HG03460 (cell line): ENCODE results near the gene GDI1.
"Not testable (repeated sequence)": the region's sequence is repeated elsewhere in the genome, so short reads cannot be mapped to it uniquely, and the experiment has no call there.

ENCODE experiments used
- ATAC-seq: cut with Tn5 transposase; IDR thresholded peaks from one replicate; pipeline ENCODE4 v1.9.1; 2021; ENCODE audit not compliant: unreplicated experiment

Gene GDI1

DNA sequence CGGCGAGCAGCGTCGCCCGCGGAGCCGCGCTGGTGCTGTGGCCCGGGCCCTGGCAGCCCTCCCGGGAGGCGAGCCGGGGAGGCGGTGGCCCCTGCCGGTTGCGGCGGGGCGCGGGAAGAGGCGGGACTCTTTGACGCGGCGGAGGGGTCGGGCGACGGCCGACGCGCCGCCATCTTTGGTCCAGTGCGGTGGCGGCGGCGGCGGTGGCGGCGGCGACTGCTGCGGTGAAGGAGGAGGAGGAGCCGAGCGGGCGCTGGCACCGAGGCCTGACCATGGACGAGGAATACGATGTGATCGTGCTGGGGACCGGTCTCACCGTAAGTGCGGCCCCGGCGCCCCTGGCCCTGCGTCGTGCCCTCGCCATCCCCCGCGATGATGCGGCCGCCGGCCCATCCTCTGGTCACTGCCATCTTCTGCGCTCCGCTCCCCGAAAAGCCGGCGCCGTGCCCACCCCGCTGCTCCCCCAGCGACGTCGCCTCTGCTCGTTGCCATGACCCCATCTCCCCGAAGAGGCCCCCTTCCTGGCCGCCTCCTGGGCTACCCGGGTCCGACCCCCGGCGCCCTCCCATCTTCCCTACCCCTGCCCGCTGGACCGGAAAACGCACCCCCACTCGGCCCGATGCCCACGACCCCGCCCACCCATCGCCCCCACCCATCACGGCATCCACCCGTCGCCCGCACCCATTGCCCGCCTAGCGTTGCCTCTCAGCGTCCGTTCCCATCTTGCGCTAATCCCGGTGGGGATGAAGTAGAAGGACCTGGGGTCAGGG is at the start of gene GDI1:
Gene GDI1 (plus strand): TSS at position 172 of the 770 bp plus-strand sequence. CDS start 101 bp downstream, at position 273.
- no peak for ATAC-seq

DNA sequence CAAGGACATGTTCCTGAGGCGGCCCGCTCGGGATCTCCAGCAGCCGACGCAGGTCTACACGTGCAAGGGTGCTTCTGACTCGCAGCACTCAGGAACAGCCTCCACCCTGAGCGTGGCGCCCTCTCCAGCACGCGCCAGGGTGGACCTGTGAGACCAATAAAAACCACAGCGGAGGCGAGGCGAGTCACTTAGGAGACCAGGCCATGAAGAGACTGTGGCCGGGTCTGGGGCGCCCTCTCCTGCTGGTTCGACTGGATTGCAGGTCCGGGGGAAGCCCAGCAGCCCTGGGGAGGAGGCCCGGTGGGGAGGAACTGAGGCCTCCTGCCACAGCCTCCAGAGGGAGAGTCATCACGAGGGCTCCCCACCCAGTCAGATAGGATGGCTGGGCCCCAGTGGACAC is 48.9 kb upstream of the GDI1 start:
- ATAC-seq = peak; percentile 23

DNA sequence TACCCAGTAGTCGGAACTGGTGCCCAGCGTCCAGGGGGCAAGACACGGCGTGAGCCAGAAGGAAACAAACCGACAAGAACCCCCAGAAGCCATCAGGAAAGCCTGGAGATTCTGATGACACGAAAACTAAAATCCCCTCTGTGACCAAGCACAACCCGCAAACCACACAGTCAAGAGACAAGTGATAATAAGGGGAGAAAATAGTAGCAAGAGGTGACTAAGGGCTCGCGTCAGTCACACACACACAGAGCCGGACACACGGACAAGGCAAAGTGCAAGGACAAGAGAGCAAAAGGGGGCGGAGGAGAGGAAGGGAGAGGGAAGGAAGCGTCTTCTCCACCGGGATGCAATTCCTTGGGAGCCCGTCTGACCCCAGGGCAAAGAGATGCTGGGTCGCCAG is 48.3 kb upstream of the GDI1 start:
- not testable (repeated sequence) for ATAC-seq

DNA sequence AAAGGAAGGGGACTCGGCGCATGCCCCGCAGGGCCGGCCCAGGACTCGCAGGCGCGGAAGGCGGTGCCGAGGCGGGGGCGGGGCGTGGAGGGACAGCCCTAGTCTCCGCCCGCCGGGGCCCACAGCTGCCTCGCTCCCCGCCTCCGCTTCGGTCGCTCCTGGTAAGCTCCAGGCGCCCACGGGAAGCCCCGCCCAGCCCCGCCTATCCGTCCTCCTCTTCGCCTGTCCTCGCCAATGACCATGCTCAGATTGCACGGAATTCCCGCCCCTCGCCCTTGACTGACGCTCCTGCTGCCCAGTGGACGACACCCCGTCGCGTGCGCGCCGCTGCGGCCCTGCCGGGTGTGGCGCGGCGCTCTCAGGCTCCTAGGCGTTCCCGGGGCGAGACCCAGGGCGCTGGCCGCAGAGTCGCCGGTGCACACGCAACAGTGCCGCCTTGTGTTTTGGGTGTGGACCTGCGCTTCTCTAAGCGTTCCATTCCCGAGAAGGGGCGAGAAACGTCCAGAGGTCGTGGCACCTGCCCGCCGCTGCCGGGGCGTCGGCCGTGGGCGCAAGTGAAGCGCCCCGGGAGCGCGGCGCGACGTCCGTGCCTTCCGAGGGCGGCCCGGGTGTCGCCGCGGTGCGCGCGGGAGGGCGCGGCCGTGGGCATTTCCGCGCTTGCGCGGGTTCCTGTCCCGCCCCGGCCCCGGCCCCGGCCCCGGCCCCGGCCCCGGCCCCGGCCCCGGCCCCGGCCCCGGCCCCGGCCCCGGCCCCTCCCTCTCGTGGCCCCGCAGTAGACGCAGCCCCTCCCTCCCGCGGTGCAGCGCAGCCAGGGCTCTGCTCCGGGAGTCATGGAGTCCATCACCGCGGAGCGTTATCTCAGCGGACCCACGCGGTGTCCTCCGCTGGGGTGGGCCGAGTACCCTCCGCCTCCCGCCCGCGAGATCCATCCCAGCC is 46.9 kb upstream of the GDI1 start:
- peak; percentile 73 for ATAC-seq

DNA sequence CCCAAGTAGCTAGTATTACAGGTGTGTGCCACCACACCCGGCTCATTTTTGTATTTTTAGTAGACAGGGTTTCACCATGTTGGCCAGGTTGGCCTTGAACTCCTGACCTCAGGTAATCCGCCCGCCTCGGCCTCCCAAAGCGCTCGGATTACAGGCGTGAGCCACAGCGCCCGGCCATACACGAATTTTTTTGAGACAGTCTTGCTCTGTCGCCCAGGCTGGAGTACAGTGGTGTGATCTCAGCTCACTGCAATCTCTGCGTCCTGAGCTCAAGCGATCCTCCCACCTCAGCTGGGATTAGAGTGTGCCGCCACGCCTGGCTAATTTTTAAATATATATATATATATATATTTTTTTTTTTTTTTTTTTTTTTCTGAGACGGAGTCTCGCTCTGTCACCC is 40.6 kb upstream of the GDI1 start:
- not testable (repeated sequence) for ATAC-seq

DNA sequence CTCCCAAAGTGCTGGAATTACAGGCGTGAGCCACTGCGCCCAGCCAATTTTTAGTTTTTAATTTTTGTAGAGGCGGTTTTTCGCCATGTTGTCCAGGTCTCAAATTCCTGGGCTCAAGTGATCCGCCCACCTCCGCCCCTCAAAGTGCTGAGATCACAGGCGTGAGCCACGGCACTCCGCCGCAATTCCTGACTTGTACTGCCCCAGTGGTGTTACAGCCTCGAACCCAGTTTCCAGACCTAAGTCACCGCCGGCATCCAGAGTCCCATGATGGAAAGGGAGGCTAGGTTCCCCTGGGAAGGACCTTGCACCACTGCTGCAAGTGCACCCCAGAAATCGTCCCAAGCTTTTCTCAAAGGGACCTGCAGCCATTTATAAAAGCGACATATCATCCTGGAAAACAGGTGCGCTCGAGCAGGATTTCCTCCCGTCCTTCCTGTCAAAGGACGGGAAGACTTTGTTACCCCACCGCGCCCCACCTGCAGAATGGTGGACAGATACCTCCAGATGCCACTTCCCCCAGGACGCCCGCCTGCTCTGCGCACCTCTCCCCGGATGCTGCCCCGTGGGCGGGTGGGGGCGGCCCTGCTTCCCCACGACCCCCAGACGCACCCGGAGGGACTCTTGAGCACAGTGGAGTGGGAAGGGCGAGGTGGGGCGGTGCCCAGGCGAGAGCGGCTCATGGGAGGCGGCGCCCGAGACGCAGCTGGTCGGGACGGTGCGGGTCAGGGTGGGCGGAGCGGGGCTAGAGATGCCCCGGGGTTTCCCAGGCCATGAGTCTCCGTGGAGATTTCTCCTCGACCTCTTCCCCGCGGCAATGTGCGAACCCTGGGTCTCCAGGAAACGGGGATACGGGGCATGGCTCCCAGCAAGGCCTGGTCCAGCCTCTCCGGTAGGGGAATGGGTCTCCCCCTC is 39.7 kb upstream of the GDI1 start:
- peak; percentile 53 for ATAC-seq

DNA sequence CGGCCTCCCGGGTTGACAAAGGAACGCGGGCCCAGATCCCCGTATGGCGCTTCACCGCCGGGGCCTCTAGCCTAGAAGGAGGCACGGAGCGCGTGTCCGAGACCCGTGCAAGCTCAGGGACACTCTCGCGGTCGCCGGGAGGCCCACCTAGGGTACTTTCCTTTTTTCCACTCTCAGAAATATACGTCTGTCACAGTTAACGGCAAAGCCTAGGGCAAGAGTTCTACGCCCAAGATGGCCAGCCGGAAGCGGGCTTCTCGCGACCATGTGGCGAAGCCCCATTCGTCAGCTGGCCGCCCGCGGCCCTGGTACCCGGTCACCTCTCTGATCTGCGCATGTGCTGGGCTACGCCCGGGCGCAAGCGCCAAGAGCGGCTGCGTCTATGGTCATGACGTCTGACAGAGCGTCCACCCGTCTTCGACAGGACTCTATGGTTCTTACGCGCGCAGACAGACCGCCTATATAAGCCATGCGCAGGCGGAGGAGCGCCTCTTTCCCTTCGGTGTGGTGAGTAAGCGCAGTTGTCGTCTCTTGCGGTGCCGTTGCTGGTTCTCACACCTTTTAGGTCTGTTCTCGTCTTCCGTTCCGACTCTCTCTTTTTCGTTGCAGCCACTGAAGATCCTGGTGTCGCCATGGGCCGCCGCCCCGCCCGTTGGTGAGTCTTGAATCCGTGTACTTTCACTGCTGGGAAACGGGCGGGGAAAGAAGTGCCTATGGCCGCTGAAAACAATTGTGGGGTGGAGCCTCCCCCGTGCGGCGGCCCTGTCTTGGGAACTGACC is 38.9 kb upstream of the GDI1 start, which contains the start of gene RPL10:
Gene RPL10 (plus strand): TSS at position 490 of the 780 bp plus-strand sequence. CDS start 143 bp downstream, at position 633.
- ATAC-seq = peak; percentile 73

DNA sequence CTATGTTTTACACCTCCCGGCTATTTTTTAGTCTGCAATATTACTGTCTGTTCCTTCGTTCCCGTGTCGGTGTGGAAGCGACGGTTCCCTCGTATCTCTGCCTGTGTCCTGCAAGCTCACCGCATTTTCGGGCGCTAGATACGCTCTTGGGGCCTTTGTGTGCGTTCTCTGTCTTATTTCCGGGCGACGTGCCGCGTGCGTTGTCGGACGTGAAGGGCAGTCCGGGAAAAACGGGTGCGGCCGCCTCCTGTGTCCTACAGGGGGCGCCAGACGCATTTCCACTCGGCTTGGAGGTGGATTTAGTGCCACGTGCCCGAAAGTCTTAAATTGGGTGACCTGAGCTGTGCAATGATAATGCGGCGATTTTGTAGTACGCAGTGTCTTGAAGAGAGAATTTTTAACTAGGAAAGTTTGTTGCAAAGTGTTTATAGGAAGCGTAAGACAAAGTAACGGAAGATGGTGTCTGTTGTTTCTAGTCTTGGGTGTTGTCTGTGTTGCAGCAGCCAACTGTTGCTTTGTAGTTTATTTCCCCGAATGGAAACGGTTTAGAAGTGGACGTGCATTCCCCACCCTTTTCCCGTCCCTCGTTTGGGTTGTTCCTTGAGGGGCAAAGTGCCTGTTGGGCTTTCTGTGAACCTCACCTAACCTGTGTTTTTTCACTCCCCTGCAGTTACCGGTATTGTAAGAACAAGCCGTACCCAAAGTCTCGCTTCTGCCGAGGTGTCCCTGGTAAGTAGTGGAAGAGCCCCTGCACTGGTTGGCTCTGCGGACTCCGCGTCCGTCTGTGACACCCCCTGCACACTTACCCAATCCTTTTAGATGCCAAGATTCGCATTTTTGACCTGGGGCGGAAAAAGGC is 38.1 kb upstream of the GDI1 start:
- peak; percentile 24 for ATAC-seq

DNA sequence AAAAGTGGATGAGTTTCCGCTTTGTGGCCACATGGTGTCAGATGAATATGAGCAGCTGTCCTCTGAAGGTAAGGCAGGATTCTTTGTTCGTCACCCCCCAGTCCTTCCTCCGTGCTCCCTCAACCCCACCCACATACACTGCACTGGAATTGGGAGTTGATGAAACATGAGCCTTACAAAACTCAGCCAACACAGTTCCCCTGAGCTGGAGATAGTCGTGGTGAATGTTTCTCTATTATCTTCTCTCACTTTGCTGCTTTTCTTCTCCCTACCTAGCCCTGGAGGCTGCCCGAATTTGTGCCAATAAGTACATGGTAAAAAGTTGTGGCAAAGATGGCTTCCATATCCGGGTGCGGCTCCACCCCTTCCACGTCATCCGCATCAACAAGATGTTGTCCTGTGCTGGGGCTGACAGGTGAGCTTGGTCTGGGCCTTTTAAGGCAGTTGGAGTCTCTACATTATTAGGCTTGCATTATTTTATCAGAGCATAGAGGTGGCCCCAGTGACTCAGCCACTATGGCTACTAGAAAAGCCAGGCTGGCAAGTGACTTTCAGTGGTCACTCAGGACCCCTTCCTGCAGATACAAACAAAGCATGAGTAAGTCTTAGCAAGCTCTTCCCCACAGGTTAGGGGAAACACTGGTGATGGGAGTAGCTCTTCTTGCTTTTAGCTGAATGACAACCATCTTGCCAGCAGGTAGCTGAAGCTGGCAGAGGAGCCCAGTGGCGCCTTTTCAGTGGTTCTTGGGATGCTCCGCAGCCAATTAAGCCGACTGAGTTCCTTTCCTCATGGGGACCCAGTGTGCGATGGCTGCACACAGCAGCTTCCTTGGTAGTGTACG is 37.2 kb upstream of the GDI1 start:
- no peak for ATAC-seq

DNA sequence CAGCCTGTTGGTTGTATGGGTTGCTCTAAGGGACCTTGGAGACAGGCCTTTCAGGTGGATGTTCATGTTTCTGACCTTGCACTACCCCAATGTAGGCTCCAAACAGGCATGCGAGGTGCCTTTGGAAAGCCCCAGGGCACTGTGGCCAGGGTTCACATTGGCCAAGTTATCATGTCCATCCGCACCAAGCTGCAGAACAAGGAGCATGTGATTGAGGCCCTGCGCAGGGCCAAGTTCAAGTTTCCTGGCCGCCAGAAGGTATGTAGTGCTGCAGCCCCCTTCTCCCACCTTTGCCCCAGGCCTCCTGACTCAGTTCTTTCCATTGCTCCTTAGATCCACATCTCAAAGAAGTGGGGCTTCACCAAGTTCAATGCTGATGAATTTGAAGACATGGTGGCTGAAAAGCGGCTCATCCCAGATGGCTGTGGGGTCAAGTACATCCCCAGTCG is 36.6 kb upstream of the GDI1 start:
- ATAC-seq = not testable (repeated sequence)

DNA sequence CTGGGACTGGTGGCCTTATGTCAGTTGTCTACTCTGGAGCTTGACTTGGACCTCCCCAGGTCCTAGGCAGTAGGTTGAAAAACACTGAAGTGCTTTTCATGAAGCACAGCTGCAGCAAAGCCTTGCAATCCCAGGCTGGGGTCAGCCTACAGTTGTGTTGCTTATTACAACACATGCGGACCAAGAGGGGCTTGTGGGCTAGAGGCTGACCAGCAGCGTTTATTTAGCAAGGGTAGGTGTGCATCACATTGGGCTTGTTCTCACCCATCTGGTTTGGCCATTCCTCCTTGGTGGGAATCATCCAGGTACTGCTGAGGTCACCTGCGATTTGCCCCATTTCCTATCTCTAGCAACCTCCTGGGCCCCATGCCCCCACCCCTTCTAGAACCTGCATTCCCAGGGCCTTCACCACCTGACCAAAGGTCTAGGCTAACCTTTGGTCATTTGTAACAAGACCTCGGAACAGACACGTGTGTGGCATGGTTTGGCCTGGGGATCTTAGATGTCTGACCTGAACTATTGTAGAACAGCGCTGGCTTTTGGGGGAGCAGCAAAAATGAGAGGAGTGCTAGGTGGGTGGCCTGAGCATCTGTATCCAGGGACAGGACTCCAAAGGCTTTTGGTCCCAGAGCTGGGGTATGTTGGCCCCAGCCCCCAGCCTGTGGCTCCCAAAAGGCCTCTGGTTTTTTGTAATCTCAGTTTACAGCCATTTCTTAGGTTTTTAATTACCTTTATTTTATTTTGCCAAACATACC is 35.7 kb upstream of the GDI1 start:
- no peak for ATAC-seq

DNA sequence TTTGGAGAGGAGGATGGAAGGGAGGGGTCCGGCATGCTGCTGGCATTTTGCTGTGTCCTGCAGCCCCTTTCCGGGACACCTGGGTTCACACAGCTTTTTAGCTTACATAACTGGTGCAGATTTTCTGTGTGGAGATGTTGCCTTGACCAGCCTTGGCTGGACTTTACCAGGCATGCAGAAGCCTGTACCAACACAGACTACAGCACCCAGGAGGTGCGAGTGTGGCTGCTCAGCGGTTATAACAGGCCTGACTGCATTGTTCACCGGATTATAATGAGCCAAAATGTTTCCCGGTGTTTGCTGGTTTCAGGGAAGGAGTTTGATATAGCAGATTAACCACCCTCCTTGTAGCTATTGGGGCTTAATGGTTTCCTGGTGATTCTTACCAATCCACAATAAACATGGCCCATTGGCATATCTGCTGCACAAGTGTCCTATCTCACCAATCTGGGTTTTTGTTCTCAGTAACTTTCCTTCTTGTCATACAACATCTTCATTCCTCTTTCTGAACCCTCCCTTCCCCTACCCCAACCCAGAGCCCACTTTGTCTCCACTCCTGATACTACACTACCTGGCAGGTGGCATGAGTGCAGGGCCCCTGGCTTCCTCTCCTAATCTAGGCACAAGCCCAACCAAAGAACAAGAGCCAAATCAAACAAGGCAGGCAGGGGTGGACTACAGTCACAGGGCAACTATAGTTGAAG is 34.9 kb upstream of the GDI1 start:
- no peak for ATAC-seq

DNA sequence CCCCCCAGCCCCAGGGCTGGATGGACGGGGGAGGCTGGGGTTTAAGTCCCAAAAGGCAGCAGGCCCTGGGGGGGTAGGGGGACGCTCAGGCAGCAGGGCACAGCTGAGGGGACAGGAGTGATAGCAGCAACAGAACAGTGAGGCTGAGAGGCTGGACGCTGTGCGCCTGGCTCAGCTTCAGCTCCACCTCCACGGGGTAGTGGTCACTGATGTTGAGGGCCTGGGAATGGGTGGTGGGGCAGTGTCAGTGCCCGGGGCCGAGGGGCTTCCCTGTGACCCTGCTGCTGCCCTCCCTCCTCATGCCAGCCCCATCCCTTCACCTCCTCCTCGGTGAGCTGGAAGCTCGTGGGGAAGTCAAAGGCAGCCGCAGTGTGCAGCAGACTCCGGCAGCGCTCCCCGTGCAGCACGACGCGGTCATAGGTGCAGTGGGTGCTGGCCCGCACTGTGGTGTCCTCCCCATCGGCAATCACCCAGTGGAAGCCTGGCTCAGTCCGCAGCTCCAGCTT is 34.3 kb upstream of the GDI1 start:
- no peak for ATAC-seq

DNA sequence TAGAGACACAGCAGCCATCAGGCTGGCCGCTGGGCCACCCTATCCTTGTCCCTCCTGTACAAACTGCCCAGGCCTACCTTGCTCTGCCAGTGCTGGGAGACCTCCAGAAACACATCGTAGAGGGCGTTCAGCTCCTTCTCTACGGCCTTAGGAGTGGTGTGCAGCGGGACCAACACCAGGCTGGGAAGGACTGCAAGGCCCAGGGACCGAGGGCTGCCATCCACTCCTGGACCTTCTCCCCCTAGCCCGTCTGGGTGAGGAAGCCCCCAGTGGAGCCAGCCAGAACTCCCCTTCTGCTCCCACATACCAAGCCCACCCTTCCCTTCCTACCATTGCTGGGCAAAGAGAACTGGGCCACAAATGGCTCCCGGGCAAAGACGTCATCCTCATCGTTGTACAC is 33.8 kb upstream of the GDI1 start:
- ATAC-seq = no peak

DNA sequence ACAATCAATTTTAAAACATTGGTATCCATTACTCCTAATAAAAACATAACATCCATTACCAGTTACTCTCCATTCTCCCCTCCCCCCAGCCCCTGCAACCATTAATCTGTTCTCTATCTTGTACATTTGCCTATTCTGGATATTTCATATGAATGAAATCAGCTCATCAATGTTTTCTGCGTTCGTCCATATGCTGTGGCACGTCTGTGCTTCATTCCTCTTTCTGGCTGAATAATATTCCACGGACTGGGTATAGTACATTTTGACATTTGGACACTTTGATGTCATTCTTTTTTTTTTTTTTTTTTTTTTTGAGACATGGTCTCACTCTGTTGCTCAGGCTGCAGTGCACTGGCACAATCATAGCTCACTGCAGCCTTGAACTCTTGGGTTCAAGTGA is 33.1 kb upstream of the GDI1 start:
- no peak for ATAC-seq

DNA sequence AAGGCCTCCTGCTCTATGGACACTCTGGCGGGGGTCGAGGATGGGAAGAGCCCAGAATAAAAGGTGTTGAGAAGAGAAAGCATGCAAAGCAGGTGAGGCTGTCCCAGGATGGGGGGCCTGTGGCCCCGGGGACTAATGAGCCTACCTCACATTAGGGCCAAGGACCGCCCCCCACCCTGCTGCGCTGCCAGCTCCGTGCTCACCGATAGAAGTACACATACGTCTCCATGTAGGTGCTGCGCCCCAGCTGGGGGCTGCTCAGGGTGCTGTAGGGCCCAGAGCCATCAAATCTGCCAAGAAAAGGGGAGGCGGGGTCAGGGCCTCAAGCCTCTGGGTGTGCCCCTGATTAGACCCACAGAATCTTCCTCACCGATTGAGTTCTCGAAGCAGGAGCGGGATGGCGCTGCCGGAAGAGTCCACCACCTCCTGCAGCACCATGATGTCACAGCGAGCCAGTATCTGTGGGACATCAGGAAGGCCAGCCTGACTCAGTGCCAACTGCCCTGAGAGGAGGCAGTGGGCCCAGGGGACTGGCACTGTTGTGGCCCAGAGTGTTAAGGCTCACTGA is 32.2 kb upstream of the GDI1 start:
- no peak for ATAC-seq
